HCT116 (cell line): ENCODE measurements around the gene FOXP1.

Experiments
- CEBPB ChIP-seq: IDR thresholded peaks from 2 replicates; pipeline ENCODE4 v1.6.1; 2012; ENCODE audit warnings: low read depth
- EZH2 ChIP-seq: fragments of 200-600 bp; sonication (generic); IDR thresholded peaks from 2 replicates; pipeline ENCODE4 v1.6.1; 2017; ENCODE audit warnings: antibody characterized with exemption, mixed run types
- EZH2phosphoT487 ChIP-seq: fragments of 200-600 bp; IDR thresholded peaks from 2 replicates; pipeline ENCODE4 v1.6.1; 2018; ENCODE audit warnings: antibody characterized with exemption, borderline replicate concordance
- JUND ChIP-seq: IDR thresholded peaks from 2 replicates; pipeline ENCODE4 v1.6.1; 2012
- POLR2A ChIP-seq: IDR thresholded peaks from 2 replicates; pipeline ENCODE4 v1.7.0; 2011; ENCODE audit warnings: borderline replicate concordance; ENCODE audit not compliant: insufficient read depth, insufficient read length; ENCODE audit errors: extremely low read depth
- POLR2AphosphoS5 ChIP-seq: IDR thresholded peaks from 2 replicates; pipeline ENCODE4 v1.6.1; 2011; ENCODE audit warnings: mild to moderate bottlenecking, low read depth, low read length, moderate library complexity
- SIN3A ChIP-seq: IDR thresholded peaks from 2 replicates; pipeline ENCODE4 v1.6.1; 2012; ENCODE audit warnings: low read depth
- SP1 ChIP-seq: IDR thresholded peaks from 2 replicates; pipeline ENCODE4 v1.6.1; 2012; ENCODE audit warnings: low read depth
- TF ChIP-seq, protein P1 (sequence below), 3 experiments: fragments of 200-600 bp in 1 of 3; sonication (generic) in 1 of 3; IDR thresholded peaks in 2 of 3; conservative IDR thresholded peaks in 1 of 3; 2 replicates each; pipeline ENCODE4 v1.5.1; 2012 to 2017; ENCODE audit warnings: low read depth in 2 of 3, low read length in 2 of 3, antibody characterized with exemption in 1 of 3, borderline replicate concordance in 1 of 3, control low read depth in 1 of 3, mild to moderate bottlenecking in 1 of 3, mixed read lengths in 1 of 3, mixed run types in 1 of 3, moderate library complexity in 1 of 3; ENCODE audit not compliant: insufficient read depth in 1 of 3
- TF ChIP-seq, protein P2 (sequence below): IDR thresholded peaks from 2 replicates; pipeline ENCODE4 v1.6.1; 2012

DNA sequence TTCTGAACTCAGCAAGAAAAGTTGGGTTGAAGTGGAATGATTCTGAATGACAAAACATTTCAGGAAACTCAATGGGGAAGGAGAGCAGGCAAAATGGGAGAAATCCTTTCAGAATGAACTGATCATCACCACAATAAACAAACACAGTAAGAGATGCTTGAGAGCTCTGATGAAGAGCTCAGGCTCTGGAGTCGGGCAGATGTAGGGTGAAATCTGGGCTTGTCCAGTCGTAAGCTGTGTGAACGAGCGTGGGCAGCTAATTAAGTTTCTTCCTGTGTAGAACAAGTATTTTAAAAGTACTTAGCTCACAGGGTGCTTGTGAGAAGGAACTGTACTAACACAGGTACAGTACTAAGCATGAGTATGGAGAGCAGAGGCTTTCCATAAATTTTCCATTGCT, 406.2 kb downstream of the FOXP1 start:
- TF ChIP-seq POLR2AphosphoS5 (no peak), POLR2A (no peak), SP1 (no peak), EZH2phosphoT487 (no peak), JUND (no peak), SIN3A (no peak), CEBPB (no peak), EZH2 (no peak)
- TF ChIP-seq, protein P1, sequence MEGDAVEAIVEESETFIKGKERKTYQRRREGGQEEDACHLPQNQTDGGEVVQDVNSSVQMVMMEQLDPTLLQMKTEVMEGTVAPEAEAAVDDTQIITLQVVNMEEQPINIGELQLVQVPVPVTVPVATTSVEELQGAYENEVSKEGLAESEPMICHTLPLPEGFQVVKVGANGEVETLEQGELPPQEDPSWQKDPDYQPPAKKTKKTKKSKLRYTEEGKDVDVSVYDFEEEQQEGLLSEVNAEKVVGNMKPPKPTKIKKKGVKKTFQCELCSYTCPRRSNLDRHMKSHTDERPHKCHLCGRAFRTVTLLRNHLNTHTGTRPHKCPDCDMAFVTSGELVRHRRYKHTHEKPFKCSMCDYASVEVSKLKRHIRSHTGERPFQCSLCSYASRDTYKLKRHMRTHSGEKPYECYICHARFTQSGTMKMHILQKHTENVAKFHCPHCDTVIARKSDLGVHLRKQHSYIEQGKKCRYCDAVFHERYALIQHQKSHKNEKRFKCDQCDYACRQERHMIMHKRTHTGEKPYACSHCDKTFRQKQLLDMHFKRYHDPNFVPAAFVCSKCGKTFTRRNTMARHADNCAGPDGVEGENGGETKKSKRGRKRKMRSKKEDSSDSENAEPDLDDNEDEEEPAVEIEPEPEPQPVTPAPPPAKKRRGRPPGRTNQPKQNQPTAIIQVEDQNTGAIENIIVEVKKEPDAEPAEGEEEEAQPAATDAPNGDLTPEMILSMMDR (IDR thresholded peaks at IDR 0.05 in 2 of 3, conservative IDR thresholded peaks at IDR 0.05 in 1 of 3; ENCODE audit: borderline replicate concordance in 1 of 3, insufficient read depth in 1 of 3, low read depth in 2 of 3, low read length in 2 of 3), result no peak
- TF ChIP-seq, protein P2, sequence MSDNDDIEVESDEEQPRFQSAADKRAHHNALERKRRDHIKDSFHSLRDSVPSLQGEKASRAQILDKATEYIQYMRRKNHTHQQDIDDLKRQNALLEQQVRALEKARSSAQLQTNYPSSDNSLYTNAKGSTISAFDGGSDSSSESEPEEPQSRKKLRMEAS, result no peak
